K562 (cell line): ENCODE results near the gene C1orf174. TPM values are rescaled to one million over a fixed set of nuclear protein-coding genes. Genes with fewer than 3 reads are reported as not detected.
A peak's percentile ranks its signal among the peaks of the same experiment; 100 is the strongest.

Source experiments
- DIDO1 ChIP-seq: fragments of 450-650 bp; IDR thresholded peaks from 2 replicates; pipeline ENCODE4 v1.6.1; 2016; ENCODE audit warnings: low read depth, missing biosample characterization, missing genetic modification characterization
- HIVEP1 ChIP-seq: fragments of 250-450 bp; sonication (Bioruptor Pico); IDR thresholded peaks from 2 replicates; pipeline ENCODE4 v1.4.0; 2020; ENCODE audit warnings: mild to moderate bottlenecking
- MXI1 ChIP-seq: IDR thresholded peaks from 2 replicates; pipeline ENCODE4 v1.6.1; 2011; ENCODE audit warnings: low read depth, mild to moderate bottlenecking, improper control_type of control experiment, low read length
- PTRF ChIP-seq: fragments of 450-650 bp; IDR thresholded peaks from 2 replicates; pipeline ENCODE4 v1.6.1; 2016; ENCODE audit warnings: mild to moderate bottlenecking, missing genetic modification characterization, missing compliant biosample characterization
- PYGO2 ChIP-seq: fragments of 450-650 bp; IDR thresholded peaks from 2 replicates; pipeline ENCODE4 v1.6.1; 2016; ENCODE audit warnings: mild to moderate bottlenecking, missing genetic modification characterization, moderate library complexity, missing compliant biosample characterization
- SP2 ChIP-seq: IDR thresholded peaks from 2 replicates; pipeline ENCODE4 v1.6.1; 2011; ENCODE audit warnings: mild to moderate bottlenecking, low read depth, low read length, moderate library complexity; ENCODE audit not compliant: poor library complexity, severe bottlenecking; ENCODE audit errors: extremely low read depth
- SREBF2 ChIP-seq: sonication (generic); formaldehyde crosslinking; IDR thresholded peaks from 2 replicates; pipeline ENCODE4 v1.4.0; 2020; ENCODE audit warnings: mild to moderate bottlenecking, missing genetic modification reagents
- TAL1 ChIP-seq: fragments of 450-650 bp; IDR thresholded peaks from 2 replicates; pipeline ENCODE4 v1.6.1; 2016; ENCODE audit warnings: mild to moderate bottlenecking
- XRCC5 ChIP-seq: fragments of 200-400 bp; formaldehyde crosslinking; IDR thresholded peaks from 2 replicates; pipeline ENCODE4 v1.6.1; 2017; ENCODE audit warnings: low read depth, mild to moderate bottlenecking, low read length
- ZNF143 ChIP-seq: sonication (generic); formaldehyde crosslinking; IDR thresholded peaks from 2 replicates; pipeline ENCODE4 v1.9.0; 2022; ENCODE audit warnings: mild to moderate bottlenecking, missing genetic modification reagents
- ZNF217 ChIP-seq: sonication (generic); formaldehyde crosslinking; IDR thresholded peaks from 2 replicates; pipeline ENCODE4 v1.8.0; 2022; ENCODE audit warnings: mild to moderate bottlenecking, missing genetic modification reagents
- ZNF584 ChIP-seq: fragments of 200-800 bp; sonication (Bioruptor generic); IDR thresholded peaks from 2 replicates; pipeline ENCODE4 v1.6.1; 2016; ENCODE audit warnings: low read depth, mild to moderate bottlenecking, missing genetic modification characterization, missing compliant biosample characterization
- polyA plus RNA-seq, 8 experiments: library from polyadenylated mRNA; depleted of rRNA in 4 of 8; stranded (reverse) in 5 of 8; unstranded in 3 of 8; fragments of >200 nt; fragmentation: Nextera tagmentation in 2 of 8; fragmentation: Illumina TruSeq in 1 of 8; extraction: Ambion mirVana in 2 of 8; extraction: Trizol in 1 of 8; gene quantifications; 2 replicates each; pipeline versions ENCODE4 v1.2.1 to v1.2.3, GENCODE V29; 2011 to 2014; ENCODE audit warnings: inconsistent platforms in 1 of 8, missing spikeins in 1 of 8
- total RNA-seq, 7 experiments: library from RNA; depleted of rRNA in 6 of 7; stranded (reverse); fragments of >200 nt in 6 of 7; fragmentation: Illumina TruSeq in 2 of 7; extraction: Trizol in 2 of 7; gene quantifications; 2 replicates each; pipeline versions ENCODE4 v1.2.1 to v1.2.3, GENCODE V29; 2011 to 2021; ENCODE audit warnings: low replicate concordance in 1 of 7
- TF ChIP-seq, protein P1 (sequence below): sonication (generic); formaldehyde crosslinking; IDR thresholded peaks from 2 replicates; pipeline ENCODE4 v1.5.0; 2020; ENCODE audit warnings: missing genetic modification reagents
- TF ChIP-seq, protein P2 (sequence below), 2 experiments: fragments of 250-450 bp in 1 of 2; fragments of 450-650 bp in 1 of 2; sonication (Bioruptor Pico) in 1 of 2; IDR thresholded peaks; 2 replicates each; pipeline versions ENCODE4 v1.6.1 to v1.8.0; 2016 to 2021; ENCODE audit warnings: mild to moderate bottlenecking in 2 of 2, moderate library complexity in 2 of 2, missing compliant biosample characterization in 1 of 2, missing genetic modification characterization in 1 of 2
- TF ChIP-seq, protein P3 (sequence below): fragments of 450-650 bp; IDR thresholded peaks from 2 replicates; pipeline ENCODE4 v1.6.1; 2016; ENCODE audit warnings: mild to moderate bottlenecking, moderate library complexity

The C1orf174 gene
- total and polyA plus RNA-seq, 9 of the 15 experiments (the other 6 are each of a cell fraction or from before 2014, with no cell fraction given), result 38.5 to 64.9 (median 45.4) TPM

DNA sequence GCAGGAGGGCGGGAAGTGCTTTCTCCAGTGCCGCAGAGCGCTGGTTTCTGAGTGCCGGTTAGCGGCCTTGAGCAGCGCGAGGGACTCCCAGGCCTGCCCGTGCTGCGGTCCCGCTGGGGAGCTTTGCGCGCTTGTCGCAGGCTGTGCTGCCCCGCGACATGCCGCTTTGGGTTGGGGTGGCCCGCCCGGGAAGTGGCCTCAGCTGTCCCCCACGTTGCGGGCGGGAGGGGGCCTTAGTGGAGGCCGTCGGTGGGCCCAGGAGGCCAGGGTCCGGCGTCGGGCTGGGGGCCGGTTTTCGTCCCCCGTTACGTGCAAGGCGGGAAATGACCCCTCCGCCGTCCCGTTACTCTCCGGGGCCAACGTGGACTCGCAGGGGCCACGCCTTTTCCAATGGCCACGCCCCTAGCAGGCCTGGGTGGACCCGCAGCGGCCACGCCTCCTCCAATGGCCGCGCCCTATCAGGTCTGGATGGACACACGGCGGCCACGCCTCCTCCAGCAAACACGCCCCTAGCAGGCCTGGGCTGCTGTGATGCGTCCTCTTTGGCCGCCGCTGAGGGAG, 977 bp upstream of the C1orf174 start (continued):
- no peak for TF ChIP-seq ZNF143 (CRISPR knock-in tag)
- TF ChIP-seq MXI1, result peak; percentile 85; the same call in 1 of the 2 replicates
- TF ChIP-seq, protein P1, sequence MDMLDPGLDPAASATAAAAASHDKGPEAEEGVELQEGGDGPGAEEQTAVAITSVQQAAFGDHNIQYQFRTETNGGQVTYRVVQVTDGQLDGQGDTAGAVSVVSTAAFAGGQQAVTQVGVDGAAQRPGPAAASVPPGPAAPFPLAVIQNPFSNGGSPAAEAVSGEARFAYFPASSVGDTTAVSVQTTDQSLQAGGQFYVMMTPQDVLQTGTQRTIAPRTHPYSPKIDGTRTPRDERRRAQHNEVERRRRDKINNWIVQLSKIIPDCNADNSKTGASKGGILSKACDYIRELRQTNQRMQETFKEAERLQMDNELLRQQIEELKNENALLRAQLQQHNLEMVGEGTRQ (CRISPR knock-in tag), result no peak; the same call in 1 of the 2 replicates
- no peak for TF ChIP-seq TAL1
- TF ChIP-seq, protein P2, sequence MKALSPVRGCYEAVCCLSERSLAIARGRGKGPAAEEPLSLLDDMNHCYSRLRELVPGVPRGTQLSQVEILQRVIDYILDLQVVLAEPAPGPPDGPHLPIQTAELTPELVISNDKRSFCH (CRISPR knock-in tag; IDR thresholded peaks at IDR 0.05), result no peak
- TF ChIP-seq, protein P2 (tag; IDR thresholded peaks at IDR 0.05), result no peak
- TF ChIP-seq XRCC5, result no peak
- TF ChIP-seq HIVEP1, result no peak
- no peak for TF ChIP-seq ZNF217 (CRISPR knock-in tag)
- TF ChIP-seq ZNF584 (CRISPR knock-in tag), result no peak
- TF ChIP-seq PTRF, result no peak
- TF ChIP-seq, protein P3, sequence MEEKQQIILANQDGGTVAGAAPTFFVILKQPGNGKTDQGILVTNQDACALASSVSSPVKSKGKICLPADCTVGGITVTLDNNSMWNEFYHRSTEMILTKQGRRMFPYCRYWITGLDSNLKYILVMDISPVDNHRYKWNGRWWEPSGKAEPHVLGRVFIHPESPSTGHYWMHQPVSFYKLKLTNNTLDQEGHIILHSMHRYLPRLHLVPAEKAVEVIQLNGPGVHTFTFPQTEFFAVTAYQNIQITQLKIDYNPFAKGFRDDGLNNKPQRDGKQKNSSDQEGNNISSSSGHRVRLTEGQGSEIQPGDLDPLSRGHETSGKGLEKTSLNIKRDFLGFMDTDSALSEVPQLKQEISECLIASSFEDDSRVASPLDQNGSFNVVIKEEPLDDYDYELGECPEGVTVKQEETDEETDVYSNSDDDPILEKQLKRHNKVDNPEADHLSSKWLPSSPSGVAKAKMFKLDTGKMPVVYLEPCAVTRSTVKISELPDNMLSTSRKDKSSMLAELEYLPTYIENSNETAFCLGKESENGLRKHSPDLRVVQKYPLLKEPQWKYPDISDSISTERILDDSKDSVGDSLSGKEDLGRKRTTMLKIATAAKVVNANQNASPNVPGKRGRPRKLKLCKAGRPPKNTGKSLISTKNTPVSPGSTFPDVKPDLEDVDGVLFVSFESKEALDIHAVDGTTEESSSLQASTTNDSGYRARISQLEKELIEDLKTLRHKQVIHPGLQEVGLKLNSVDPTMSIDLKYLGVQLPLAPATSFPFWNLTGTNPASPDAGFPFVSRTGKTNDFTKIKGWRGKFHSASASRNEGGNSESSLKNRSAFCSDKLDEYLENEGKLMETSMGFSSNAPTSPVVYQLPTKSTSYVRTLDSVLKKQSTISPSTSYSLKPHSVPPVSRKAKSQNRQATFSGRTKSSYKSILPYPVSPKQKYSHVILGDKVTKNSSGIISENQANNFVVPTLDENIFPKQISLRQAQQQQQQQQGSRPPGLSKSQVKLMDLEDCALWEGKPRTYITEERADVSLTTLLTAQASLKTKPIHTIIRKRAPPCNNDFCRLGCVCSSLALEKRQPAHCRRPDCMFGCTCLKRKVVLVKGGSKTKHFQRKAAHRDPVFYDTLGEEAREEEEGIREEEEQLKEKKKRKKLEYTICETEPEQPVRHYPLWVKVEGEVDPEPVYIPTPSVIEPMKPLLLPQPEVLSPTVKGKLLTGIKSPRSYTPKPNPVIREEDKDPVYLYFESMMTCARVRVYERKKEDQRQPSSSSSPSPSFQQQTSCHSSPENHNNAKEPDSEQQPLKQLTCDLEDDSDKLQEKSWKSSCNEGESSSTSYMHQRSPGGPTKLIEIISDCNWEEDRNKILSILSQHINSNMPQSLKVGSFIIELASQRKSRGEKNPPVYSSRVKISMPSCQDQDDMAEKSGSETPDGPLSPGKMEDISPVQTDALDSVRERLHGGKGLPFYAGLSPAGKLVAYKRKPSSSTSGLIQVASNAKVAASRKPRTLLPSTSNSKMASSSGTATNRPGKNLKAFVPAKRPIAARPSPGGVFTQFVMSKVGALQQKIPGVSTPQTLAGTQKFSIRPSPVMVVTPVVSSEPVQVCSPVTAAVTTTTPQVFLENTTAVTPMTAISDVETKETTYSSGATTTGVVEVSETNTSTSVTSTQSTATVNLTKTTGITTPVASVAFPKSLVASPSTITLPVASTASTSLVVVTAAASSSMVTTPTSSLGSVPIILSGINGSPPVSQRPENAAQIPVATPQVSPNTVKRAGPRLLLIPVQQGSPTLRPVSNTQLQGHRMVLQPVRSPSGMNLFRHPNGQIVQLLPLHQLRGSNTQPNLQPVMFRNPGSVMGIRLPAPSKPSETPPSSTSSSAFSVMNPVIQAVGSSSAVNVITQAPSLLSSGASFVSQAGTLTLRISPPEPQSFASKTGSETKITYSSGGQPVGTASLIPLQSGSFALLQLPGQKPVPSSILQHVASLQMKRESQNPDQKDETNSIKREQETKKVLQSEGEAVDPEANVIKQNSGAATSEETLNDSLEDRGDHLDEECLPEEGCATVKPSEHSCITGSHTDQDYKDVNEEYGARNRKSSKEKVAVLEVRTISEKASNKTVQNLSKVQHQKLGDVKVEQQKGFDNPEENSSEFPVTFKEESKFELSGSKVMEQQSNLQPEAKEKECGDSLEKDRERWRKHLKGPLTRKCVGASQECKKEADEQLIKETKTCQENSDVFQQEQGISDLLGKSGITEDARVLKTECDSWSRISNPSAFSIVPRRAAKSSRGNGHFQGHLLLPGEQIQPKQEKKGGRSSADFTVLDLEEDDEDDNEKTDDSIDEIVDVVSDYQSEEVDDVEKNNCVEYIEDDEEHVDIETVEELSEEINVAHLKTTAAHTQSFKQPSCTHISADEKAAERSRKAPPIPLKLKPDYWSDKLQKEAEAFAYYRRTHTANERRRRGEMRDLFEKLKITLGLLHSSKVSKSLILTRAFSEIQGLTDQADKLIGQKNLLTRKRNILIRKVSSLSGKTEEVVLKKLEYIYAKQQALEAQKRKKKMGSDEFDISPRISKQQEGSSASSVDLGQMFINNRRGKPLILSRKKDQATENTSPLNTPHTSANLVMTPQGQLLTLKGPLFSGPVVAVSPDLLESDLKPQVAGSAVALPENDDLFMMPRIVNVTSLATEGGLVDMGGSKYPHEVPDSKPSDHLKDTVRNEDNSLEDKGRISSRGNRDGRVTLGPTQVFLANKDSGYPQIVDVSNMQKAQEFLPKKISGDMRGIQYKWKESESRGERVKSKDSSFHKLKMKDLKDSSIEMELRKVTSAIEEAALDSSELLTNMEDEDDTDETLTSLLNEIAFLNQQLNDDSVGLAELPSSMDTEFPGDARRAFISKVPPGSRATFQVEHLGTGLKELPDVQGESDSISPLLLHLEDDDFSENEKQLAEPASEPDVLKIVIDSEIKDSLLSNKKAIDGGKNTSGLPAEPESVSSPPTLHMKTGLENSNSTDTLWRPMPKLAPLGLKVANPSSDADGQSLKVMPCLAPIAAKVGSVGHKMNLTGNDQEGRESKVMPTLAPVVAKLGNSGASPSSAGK, result no peak; the same call in 1 of the 2 replicates
- TF ChIP-seq SREBF2 (CRISPR knock-in tag), result no peak
- TF ChIP-seq PYGO2 (tag), result no peak
- no peak for TF ChIP-seq SP2
- no peak for TF ChIP-seq DIDO1 (tag)
